Medulla oblongata (tissue), 1 donor: ENCODE data around the gene TRIM24.

Experiments
- DNase-seq: peaks from one replicate; pipeline ENCODE4 v3.0.0-alpha.2; 2015; ENCODE audit errors: extremely low spot score

The TRIM24 gene

GRCh38 chr7:138625084-138625848, 165.2 kb downstream of the TRIM24 start:
- no peak for DNase-seq

DNA sequence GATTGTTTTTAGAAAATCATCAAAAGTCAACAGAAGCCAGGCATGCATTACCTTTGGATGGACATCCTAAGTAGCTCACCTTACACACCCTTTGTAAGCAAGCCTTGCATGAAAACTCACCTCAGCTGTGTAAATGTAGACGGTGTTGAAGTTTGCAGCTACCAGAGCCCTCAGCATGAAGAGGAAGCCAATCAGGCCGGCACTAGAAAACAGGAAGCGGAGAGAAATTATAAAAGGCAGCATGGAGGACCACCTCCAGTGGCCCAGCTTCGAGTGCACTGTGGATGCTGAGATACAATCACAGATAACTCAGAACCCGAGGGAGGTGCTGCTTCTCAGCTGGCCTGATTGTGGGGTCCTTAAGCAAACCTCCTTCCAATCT, 165.8 kb downstream of the TRIM24 start:
- no peak for DNase-seq

DNA sequence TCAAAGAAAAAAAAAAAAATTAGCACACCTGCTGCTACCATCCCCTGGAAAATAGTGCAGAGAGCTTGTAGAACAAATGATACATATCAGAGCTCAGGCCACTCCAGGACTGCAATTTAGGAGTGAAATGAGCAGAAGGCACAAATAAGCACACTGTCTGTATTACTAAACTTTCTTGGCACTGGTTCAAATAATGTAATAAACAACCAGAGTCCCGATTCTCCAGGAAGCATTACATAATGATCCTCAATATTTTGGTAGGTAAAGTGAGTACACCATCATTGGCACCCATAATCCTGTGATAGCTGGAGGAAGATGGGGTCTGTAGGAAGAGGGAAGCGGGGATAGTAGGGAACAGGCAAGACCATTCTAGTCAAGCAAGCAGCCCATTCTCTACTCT, 166.8 kb downstream of the TRIM24 start:
- DNase-seq, result no peak

DNA sequence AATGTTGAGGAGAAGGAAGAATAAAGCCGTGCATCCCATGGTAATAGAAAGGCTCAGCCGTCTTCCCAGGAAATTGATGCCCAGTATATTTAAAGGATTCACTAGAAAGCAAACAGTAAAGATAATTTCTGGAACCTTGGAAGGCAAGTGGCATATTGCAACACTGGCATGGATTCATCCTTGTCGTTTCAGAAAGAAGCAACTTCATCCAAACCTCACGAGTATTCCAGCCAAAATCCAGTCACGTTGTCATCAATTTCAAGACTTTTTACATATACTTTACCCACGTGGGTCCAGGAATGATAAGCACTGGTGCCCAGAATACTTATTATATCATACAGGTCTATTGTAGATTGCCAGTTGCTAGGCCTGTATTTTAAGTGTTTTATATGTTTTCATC, 167.3 kb downstream of the TRIM24 start:
- DNase-seq, result no peak

DNA sequence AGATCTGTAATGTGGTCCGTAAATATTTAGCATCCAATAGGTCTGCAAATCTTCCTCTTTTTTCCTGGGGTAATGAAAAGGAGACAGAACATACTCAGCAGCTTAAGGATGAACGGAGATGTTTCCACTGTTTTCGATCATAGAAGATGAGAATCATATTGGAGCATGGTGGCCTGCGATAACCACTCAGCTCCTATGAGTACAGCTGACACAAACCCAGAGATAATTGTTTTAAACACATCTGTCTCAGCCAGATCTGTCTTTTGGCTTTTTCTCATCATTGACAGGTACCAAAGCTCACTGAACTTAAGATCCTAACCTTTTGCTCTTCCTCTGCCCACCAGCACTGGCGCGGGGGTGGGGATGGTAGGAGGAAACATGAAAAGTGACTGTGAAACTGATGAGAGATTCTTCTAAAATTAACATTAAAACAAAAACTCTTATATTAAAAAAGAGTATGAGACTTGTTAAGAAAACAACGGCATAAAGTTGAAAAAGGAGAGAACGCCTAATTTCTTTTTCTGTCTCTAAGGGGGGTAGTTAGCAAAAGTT, 170.1 kb downstream of the TRIM24 start:
- DNase-seq, result no peak

GRCh38 chr7:138632384-138632783, 172.3 kb downstream of the TRIM24 start:
- DNase-seq, result no peak

DNA sequence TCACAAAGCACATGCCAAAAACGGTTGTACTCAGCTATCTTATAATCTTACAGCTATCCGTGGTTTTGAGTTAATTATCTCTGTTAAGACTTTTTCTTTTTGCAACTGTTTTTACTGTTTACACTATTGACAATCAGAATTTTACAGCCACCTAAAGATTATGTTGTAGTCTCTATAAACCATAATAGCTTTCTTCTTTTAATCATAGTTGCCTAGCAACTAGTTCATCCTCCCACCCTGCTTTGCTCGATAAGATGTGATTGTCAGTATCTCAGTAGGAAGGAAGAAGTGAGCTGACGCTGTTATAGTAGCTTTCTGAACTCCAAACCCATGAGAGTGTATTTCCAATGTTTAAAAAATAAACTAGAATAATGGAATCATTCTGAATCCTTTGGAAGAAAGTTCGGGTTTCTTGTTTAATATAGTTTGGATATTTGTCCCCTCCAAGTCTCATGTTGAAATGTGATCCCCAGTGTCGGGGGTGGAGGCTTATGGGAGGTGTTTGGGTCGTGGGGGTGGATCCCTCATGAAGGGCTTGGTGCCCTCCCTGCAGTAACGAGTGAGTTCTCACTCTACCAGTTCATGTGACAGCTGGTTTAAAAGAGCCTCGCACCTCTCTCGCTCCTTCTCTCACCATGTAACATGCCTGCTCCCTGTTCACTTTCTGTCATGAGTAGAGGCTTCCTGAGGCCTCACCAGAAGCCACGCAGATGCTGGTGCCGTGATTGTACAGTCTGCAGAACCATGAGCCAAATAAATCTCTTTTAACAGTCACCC, 173.0 kb downstream of the TRIM24 start:
- DNase-seq, result no peak
